Liver (tissue), 9 donors: ENCODE measurements around the gene AGPAT3. TPM values are rescaled to one million over a fixed set of nuclear protein-coding genes. Genes with fewer than 3 reads are reported as not detected.

Source experiments
- DNase-seq: peaks from one replicate; pipeline ENCODE4 v3.0.0-alpha.2; 2017; ENCODE audit warnings: low spot score
- H3K27ac ChIP-seq, 2 donors: one replicate each; pipeline ENCODE4 v1.7.0; 2013; ENCODE audit warnings: inconsistent platforms in 2 of 2, low read length in 2 of 2, control low read depth in 1 of 2, low read depth in 1 of 2, mild to moderate bottlenecking in 1 of 2
- H3K27me3 ChIP-seq, 4 donors: one replicate each; pipeline versions ENCODE4 v1.6.1 to v1.7.0; 2013; ENCODE audit warnings: low read length in 3 of 4, inconsistent platforms in 1 of 4, mild to moderate bottlenecking in 1 of 4, moderate library complexity in 1 of 4; ENCODE audit not compliant: control insufficient read depth in 4 of 4, insufficient read depth in 4 of 4
- H3K36me3 ChIP-seq, 4 donors: one replicate each; pipeline versions ENCODE4 v1.6.1 to v1.7.0; 2013; ENCODE audit warnings: low read length in 3 of 4, mild to moderate bottlenecking in 3 of 4, low read depth in 1 of 4, moderate library complexity in 1 of 4; ENCODE audit not compliant: control insufficient read depth in 4 of 4, insufficient read depth in 3 of 4
- H3K4me1 ChIP-seq, 4 donors: one replicate each; pipeline versions ENCODE4 v1.6.1 to v1.7.0; 2013; ENCODE audit warnings: low read length in 3 of 4, mild to moderate bottlenecking in 3 of 4, moderate library complexity in 1 of 4; ENCODE audit not compliant: control insufficient read depth in 4 of 4, insufficient read depth in 4 of 4
- H3K4me3 ChIP-seq, 3 donors: one replicate each; pipeline versions ENCODE4 v1.6.1 to v1.7.0; 2013; ENCODE audit warnings: low read length in 3 of 3, control low read depth in 1 of 3, low read depth in 1 of 3, mild to moderate bottlenecking in 1 of 3
- H3K9ac ChIP-seq, 2 donors: one replicate each; pipeline ENCODE4 v1.7.0; 2013; ENCODE audit warnings: low read length in 2 of 2, mild to moderate bottlenecking in 2 of 2, moderate library complexity in 2 of 2, control low read depth in 1 of 2, low read depth in 1 of 2
- H3K9me3 ChIP-seq, 4 donors: one replicate each; pipeline versions ENCODE4 v1.6.1 to v1.7.0; 2013; ENCODE audit warnings: low read length in 3 of 4; ENCODE audit not compliant: control insufficient read depth in 4 of 4
- ATF3 ChIP-seq: IDR thresholded peaks from 2 replicates; pipeline ENCODE4 v1.6.1; 2016; ENCODE audit warnings: antibody characterized with exemption
- EGR1 ChIP-seq, 2 donors: IDR thresholded peaks; 2 replicates each; pipeline ENCODE4 v1.6.1; 2016 to 2018; ENCODE audit warnings: antibody characterized with exemption in 2 of 2, low read depth in 2 of 2
- FOXA1 ChIP-seq: IDR thresholded peaks from 2 replicates; pipeline ENCODE4 v1.6.1; 2016; ENCODE audit warnings: antibody characterized with exemption
- FOXA2 ChIP-seq: IDR thresholded peaks from 2 replicates; pipeline ENCODE4 v1.6.1; 2016; ENCODE audit warnings: antibody characterized with exemption
- GABPA ChIP-seq, 2 donors: IDR thresholded peaks in 1 of 2; conservative IDR thresholded peaks in 1 of 2; 2 replicates each; pipeline ENCODE4 v1.6.1; 2016; ENCODE audit warnings: antibody characterized with exemption in 2 of 2, mild to moderate bottlenecking in 1 of 2, moderate library complexity in 1 of 2
- HNF4A ChIP-seq, 2 donors: conservative IDR thresholded peaks; 2 replicates each; pipeline ENCODE4 v1.6.1; 2016; ENCODE audit warnings: antibody characterized with exemption in 2 of 2, mild to moderate bottlenecking in 2 of 2
- HNF4G ChIP-seq: IDR thresholded peaks from 2 replicates; pipeline ENCODE4 v1.6.1; 2016; ENCODE audit warnings: antibody characterized with exemption
- JUND ChIP-seq, 2 donors: IDR thresholded peaks; 2 replicates each; pipeline ENCODE4 v1.6.1; 2016; ENCODE audit warnings: antibody characterized with exemption in 2 of 2
- NR2F2 ChIP-seq: IDR thresholded peaks from 2 replicates; pipeline ENCODE4 v1.6.1; 2016; ENCODE audit warnings: antibody characterized with exemption
- RAD21 ChIP-seq, 2 donors: IDR thresholded peaks; 2 replicates each; pipeline ENCODE4 v1.6.1; 2016; ENCODE audit warnings: antibody characterized with exemption in 2 of 2, mild to moderate bottlenecking in 2 of 2
- RXRA ChIP-seq, 2 donors: IDR thresholded peaks; 2 replicates each; pipeline ENCODE4 v1.6.1; 2017 to 2018; ENCODE audit warnings: antibody characterized with exemption in 2 of 2, mild to moderate bottlenecking in 1 of 2
- SP1 ChIP-seq: IDR thresholded peaks from 2 replicates; pipeline ENCODE4 v1.6.1; 2018; ENCODE audit warnings: antibody characterized with exemption, mild to moderate bottlenecking
- TAF1 ChIP-seq: conservative IDR thresholded peaks from 2 replicates; pipeline ENCODE4 v1.6.1; 2016; ENCODE audit warnings: antibody characterized with exemption, mild to moderate bottlenecking
- YY1 ChIP-seq: IDR thresholded peaks from 2 replicates; pipeline ENCODE4 v1.6.1; 2016; ENCODE audit warnings: antibody characterized with exemption, mild to moderate bottlenecking
- WGBS: extraction: QIAGEN DNeasy Blood & Tissue Kit; methylation state at CpG from one replicate; pipeline ENCODE4 v1.1.7; 2013; 5-methylcytosine and 5-hydroxymethylcytosine counted together
- polyA plus RNA-seq, 2 donors: library from polyadenylated mRNA; stranded (reverse) in 1 of 2; unstranded in 1 of 2; fragments of 200-250 nt in 1 of 2; fragments of >200 nt in 1 of 2; fragmentation: Nextera tagmentation in 1 of 2; extraction: Ambion mirVana in 1 of 2; gene quantifications; one replicate each; pipeline versions ENCODE4 v1.2.1 to v1.2.3, GENCODE V29; 2013 to 2015
- total RNA-seq, 2 donors: library from RNA; depleted of rRNA; stranded (reverse); fragments of >200 nt; gene quantifications; one replicate each; pipeline ENCODE4 v1.2.3, GENCODE V29; 2014
- TF ChIP-seq, protein P1 (sequence below): IDR thresholded peaks from 2 replicates; pipeline ENCODE4 v1.6.1; 2016; ENCODE audit warnings: antibody characterized with exemption, mild to moderate bottlenecking
- TF ChIP-seq, protein P2 (sequence below): IDR thresholded peaks from 2 replicates; pipeline ENCODE4 v1.6.1; 2016; ENCODE audit warnings: antibody characterized with exemption
- TF ChIP-seq, protein P3 (sequence below): fragments of 150-350 bp; IDR thresholded peaks from 2 replicates; pipeline ENCODE4 v1.5.1; 2017; ENCODE audit warnings: improper control_type of control experiment, low read depth, low read length; ENCODE audit not compliant: missing input control
- TF ChIP-seq, protein P4 (sequence below): IDR thresholded peaks from 2 replicates; pipeline ENCODE4 v1.6.1; 2016; ENCODE audit warnings: antibody characterized with exemption
- donor health status: healthy.
- donor health status: healthy.
- donor health status: healthy.
- donor health status: healthy.
- donor health status: healthy.

The AGPAT3 gene
- total and polyA plus RNA-seq, 4 donors = 32.3 to 148 (median 59.8) TPM

DNA sequence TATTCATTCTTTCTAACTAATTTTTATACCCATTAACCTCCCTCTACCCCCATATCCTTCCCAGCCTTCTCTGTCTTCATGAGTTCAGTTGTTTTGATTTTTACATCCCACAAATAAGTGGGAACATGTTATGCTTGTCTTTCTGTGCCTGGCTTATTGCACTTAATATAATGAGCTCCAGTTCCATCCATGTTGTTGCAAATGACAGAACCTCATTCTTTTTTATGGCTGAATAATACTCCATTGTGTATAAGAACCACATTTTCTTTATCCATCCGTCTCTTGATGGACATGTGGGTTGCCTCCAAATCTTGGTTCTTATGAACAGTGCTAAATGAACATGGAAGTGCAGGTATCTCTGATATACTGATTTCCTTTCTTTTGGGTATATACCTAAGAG lies 21.5 kb downstream of the AGPAT3 start:
- Histone ChIP-seq H3K4me3 (no peak overlapping the region), H3K27me3 (no peaks in the 10 kb centered on the region), H3K27ac (no peak overlapping the region), H3K9me3 (no peaks in the 10 kb centered on the region), H3K9ac (no peak overlapping the region), H3K4me1 (peaks cover 3 to 30% (median 17%) of the 10 kb centered on the region in 4 donors), H3K36me3 (peaks cover 0 to 2% (median 0%) of the 10 kb centered on the region in 4 donors)
- TF ChIP-seq GABPA (IDR thresholded peaks at IDR 0.05 in 1 of 2, conservative IDR thresholded peaks at IDR 0.05 in 1 of 2) (no peak), EGR1 (IDR thresholded peaks at IDR 0.05; ENCODE audit: low read depth in 2 of 2) (no peak), ATF3 (no peak), NR2F2 (no peak), FOXA1 (no peak), TAF1 (no peak), HNF4A (conservative IDR thresholded peaks at IDR 0.05) (no peak), YY1 (no peak), RAD21 (IDR thresholded peaks at IDR 0.05) (no peak), JUND (IDR thresholded peaks at IDR 0.05) (no peak)
- TF ChIP-seq, protein P1, sequence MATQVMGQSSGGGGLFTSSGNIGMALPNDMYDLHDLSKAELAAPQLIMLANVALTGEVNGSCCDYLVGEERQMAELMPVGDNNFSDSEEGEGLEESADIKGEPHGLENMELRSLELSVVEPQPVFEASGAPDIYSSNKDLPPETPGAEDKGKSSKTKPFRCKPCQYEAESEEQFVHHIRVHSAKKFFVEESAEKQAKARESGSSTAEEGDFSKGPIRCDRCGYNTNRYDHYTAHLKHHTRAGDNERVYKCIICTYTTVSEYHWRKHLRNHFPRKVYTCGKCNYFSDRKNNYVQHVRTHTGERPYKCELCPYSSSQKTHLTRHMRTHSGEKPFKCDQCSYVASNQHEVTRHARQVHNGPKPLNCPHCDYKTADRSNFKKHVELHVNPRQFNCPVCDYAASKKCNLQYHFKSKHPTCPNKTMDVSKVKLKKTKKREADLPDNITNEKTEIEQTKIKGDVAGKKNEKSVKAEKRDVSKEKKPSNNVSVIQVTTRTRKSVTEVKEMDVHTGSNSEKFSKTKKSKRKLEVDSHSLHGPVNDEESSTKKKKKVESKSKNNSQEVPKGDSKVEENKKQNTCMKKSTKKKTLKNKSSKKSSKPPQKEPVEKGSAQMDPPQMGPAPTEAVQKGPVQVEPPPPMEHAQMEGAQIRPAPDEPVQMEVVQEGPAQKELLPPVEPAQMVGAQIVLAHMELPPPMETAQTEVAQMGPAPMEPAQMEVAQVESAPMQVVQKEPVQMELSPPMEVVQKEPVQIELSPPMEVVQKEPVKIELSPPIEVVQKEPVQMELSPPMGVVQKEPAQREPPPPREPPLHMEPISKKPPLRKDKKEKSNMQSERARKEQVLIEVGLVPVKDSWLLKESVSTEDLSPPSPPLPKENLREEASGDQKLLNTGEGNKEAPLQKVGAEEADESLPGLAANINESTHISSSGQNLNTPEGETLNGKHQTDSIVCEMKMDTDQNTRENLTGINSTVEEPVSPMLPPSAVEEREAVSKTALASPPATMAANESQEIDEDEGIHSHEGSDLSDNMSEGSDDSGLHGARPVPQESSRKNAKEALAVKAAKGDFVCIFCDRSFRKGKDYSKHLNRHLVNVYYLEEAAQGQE = no peak
- DNase-seq = no peak
- 98% methylated on average over 1 of the region's 1 CpG for WGBS

DNA sequence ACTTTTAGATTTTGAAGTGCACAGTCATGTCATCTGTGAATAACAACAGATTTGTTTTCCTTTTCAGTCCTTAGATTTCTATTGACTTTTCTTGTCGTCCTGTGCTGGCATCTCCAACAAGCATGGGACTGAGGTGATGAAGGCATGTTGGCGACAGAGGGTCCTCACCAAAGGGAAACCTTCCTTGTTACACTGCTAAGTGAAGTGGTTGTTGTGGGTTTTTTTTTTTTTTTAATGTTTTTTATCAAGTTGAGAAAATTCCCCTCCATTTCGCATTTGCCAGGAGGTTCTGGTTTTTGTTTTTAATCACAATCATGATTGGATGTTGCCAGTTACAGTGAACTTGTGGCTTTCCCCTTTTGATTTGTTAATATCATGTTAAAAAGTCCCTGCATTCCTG lies 24.0 kb downstream of the AGPAT3 start:
- H3K9me3 ChIP-seq = no peaks in the 10 kb centered on the region
- no peak overlapping the region for H3K9ac ChIP-seq
- DNase-seq = no peak
- peaks cover 3 to 28% (median 11%) of the 10 kb centered on the region in 4 donors for H3K4me1 ChIP-seq
- WGBS = 72% methylated on average over 3 of the region's 3 CpGs
- H3K4me3 ChIP-seq = no peak overlapping the region
- TF ChIP-seq FOXA2 (no peak), SP1 (no peak), RAD21 (IDR thresholded peaks at IDR 0.05) (no peak), GABPA (IDR thresholded peaks at IDR 0.05 in 1 of 2, conservative IDR thresholded peaks at IDR 0.05 in 1 of 2) (no peak), EGR1 (IDR thresholded peaks at IDR 0.05; ENCODE audit: low read depth in 2 of 2) (no peak), YY1 (no peak), NR2F2 (no peak), ATF3 (no peak), RXRA (IDR thresholded peaks at IDR 0.05) (no peak), FOXA1 (no peak), JUND (IDR thresholded peaks at IDR 0.05) (no peak), HNF4A (conservative IDR thresholded peaks at IDR 0.05) (no peak), TAF1 (no peak), HNF4G (no peak)
- TF ChIP-seq, protein P2, sequence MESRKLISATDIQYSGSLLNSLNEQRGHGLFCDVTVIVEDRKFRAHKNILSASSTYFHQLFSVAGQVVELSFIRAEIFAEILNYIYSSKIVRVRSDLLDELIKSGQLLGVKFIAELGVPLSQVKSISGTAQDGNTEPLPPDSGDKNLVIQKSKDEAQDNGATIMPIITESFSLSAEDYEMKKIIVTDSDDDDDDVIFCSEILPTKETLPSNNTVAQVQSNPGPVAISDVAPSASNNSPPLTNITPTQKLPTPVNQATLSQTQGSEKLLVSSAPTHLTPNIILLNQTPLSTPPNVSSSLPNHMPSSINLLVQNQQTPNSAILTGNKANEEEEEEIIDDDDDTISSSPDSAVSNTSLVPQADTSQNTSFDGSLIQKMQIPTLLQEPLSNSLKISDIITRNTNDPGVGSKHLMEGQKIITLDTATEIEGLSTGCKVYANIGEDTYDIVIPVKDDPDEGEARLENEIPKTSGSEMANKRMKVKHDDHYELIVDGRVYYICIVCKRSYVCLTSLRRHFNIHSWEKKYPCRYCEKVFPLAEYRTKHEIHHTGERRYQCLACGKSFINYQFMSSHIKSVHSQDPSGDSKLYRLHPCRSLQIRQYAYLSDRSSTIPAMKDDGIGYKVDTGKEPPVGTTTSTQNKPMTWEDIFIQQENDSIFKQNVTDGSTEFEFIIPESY = no peak
- TF ChIP-seq, protein P1 = no peak
- TF ChIP-seq, protein P3, sequence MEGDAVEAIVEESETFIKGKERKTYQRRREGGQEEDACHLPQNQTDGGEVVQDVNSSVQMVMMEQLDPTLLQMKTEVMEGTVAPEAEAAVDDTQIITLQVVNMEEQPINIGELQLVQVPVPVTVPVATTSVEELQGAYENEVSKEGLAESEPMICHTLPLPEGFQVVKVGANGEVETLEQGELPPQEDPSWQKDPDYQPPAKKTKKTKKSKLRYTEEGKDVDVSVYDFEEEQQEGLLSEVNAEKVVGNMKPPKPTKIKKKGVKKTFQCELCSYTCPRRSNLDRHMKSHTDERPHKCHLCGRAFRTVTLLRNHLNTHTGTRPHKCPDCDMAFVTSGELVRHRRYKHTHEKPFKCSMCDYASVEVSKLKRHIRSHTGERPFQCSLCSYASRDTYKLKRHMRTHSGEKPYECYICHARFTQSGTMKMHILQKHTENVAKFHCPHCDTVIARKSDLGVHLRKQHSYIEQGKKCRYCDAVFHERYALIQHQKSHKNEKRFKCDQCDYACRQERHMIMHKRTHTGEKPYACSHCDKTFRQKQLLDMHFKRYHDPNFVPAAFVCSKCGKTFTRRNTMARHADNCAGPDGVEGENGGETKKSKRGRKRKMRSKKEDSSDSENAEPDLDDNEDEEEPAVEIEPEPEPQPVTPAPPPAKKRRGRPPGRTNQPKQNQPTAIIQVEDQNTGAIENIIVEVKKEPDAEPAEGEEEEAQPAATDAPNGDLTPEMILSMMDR = no peak
- TF ChIP-seq, protein P4, sequence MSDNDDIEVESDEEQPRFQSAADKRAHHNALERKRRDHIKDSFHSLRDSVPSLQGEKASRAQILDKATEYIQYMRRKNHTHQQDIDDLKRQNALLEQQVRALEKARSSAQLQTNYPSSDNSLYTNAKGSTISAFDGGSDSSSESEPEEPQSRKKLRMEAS = no peak
- H3K36me3 ChIP-seq = peaks cover 0 to 2% (median 0%) of the 10 kb centered on the region in 4 donors
- no peak overlapping the region for H3K27ac ChIP-seq
- H3K27me3 ChIP-seq = no peaks in the 10 kb centered on the region
